Activated CD4-positive, alpha-beta T cell treated with anti-CD3 and anti-CD28 coated beads, Interleukin-2, amount 50 U/mL, for 16 hours (primary cell): ENCODE results near the gene LUC7L2.
"Not testable (repeated sequence)": the region's sequence is repeated elsewhere in the genome, so short reads cannot be mapped to it uniquely, and the experiment has no call there.

Experiments used
- DNase-seq: peaks from one replicate; pipeline ENCODE4 v3.0.0-alpha.2; 2020

The LUC7L2 gene

GRCh38 chr7:139397192-139397591 is 37.5 kb downstream of the LUC7L2 start:
- no peak for DNase-seq

DNA sequence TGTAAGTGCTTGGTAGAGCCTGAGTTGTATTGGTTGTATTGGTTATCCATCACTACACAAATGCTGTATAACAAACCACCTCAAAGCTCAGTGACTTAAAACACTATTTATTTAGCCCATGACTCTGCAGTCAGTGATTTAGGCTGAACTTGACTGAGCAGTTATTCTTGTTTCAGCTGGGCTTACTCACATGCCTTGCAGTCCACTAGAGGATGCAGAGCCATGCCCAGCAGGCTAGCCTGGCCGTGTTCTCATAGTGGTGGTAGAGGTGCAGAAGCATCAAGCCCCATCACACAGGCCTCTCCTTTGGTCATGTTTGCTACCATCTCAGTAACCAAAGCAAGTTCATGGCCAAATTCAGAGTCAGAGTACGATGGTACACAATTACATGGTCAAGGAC is 43.9 kb downstream of the LUC7L2 start:
- DNase-seq, result no peak

GRCh38 chr7:139407555-139407954 is 47.9 kb downstream of the LUC7L2 start:
- DNase-seq, result no peak

GRCh38 chr7:139414743-139415402 is 55.2 kb downstream of the LUC7L2 start:
- not testable (repeated sequence) for DNase-seq

DNA sequence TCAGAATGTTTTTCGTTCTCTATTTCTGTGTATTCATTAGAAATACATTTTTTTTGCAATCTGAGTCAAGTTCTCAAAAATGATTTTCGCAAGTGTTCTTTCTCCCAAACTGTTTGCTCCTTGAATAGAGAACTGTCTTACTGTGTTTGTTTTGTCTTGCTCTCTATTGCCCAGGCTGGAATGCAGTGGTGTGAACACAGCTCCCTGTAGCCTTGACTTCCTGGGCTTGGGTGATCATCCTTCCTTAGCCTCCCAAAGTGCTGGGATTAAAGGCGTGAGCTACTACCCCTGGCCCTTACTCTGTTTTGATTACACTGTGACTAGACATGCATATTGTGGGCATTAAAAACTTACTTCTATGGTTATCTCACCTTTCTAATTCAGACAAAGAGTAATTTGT is 56.7 kb downstream of the LUC7L2 start:
- no peak for DNase-seq

DNA sequence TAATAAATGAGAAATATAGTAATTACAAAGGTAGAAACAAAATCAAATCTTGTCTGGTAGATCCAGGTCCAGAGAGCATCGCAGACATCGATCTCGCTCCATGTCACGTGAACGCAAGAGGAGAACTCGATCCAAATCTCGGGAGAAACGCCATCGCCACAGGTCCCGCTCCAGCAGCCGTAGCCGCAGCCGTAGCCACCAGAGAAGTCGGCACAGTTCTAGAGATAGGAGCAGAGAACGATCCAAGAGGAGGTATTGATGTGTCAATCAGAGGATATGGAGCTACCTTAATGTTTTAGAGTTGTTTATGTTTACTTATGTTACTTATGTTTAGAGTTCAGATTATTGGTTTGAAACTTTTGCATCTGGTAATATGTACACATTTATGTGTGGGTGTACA is 57.8 kb downstream of the LUC7L2 start:
- no peak for DNase-seq

GRCh38 chr7:139421123-139421522 is 61.4 kb downstream of the LUC7L2 start:
- DNase-seq, result no peak

DNA sequence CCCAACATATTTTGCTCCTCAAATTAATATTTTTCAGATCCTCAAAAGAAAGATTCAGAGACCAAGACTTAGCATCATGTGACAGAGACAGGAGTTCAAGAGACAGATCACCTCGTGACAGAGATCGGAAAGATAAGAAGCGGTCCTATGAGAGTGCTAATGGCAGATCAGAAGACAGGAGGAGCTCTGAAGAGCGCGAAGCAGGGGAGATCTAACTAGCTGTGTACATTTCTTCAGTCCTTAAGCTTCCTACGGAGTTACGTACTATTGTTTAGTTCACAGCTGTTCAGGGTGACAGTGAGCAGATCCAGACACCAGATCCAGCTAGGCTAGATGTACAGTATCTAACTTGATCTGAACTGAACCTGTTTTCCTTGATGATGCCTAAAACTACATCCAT is 62.4 kb downstream of the LUC7L2 start:
- DNase-seq, result no peak

GRCh38 chr7:139423091-139423490 is 63.4 kb downstream of the LUC7L2 start:
- DNase-seq, result no peak

DNA sequence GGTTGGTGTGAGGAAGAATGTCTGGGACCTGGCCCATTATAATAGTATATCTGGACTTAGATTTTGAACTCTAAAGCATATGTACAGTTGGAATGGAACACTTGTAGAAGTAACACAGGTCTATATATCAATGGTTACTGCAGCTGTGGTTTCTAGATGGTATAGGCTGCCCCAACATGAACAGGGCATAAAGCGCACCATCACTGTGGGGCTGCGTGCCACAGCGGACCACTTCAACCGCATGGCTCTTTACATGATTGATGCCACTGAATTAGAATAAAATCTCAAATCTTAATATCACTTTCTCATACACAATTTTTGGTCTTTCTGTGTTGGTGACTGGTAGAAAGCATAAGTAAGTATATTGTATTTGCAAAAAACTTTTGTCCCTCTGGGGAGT is 64.3 kb downstream of the LUC7L2 start:
- no peak for DNase-seq

GRCh38 chr7:139425701-139426100 is 66.0 kb downstream of the LUC7L2 start:
- DNase-seq, result not testable (repeated sequence)

DNA sequence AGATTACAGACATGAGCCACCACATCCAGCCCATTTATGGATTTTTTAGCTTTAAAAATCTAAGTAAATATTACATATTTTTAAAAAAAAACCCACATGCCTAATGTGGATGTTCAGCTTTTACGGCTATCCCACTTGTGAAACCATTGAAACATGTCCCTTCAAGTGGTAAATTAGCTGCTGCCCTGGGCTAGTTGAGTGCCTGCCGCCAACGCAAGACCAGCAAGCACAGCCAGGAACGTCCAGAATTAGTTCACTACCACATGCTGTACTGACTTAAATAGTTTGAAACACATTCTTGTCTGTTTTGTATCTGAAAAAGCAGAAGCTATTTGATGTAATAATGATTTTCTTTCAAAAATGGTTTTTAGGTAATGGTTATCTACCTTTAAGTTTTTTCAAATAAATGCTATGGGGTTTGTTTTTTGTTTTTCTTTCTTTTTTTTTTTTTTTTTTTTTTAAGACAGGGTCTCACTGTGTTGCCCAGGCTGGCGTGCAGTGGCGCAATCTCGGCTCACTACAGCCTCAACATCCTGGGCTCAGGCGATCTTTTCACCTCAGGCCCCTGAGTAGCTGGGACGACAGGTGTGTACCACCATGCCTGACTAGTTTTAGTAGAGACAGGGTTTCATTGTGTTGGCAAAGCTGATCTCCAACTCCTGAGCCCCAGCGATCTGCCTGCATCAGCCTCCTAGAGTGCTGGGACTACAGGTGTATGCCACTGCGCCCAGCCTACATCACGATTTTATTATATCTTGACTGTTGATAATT is 66.7 kb downstream of the LUC7L2 start:
- no peak for DNase-seq

DNA sequence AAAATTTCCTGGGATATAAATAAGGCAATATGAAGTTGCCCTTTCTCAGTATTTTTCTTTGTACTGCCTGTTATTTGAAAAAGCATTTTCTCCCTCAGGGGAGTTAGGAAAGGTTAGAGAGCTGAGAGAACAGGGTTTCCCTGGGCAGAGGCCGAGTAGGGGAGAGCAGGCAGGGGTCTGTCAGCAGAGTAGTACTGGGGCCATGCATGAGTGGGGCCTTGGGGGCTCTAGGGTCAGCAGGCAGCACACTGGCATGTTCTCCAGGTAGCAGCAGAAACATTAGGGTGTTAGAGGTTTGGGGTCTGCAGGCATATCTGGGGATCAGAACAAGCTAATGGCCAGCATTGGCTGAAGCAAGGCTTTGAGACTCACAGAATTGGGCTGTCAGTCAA is 67.3 kb downstream of the LUC7L2 start:
- DNase-seq, result no peak

GRCh38 chr7:139427788-139428187 is 68.1 kb downstream of the LUC7L2 start:
- DNase-seq, result no peak

GRCh38 chr7:139429735-139430134 is 70.0 kb downstream of the LUC7L2 start:
- DNase-seq, result not testable (repeated sequence)

DNA sequence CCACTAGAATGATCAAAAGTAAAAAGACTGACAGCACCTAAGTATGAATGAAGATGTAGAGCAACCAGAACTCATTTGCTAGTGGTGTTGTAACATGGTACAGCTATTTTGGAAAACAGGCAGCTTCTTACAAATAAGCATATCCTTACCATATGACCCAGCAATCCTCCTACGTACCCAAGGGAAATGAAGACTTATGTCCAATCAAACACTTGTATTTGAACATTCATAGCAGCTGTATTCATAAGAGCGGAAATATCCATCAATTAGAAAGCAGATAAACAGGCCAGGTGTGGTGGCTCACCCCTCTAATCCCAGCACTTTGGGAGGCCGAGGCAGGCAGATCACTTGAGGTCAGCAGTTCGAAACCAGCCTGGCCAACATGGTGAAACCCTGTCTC is 70.7 kb downstream of the LUC7L2 start:
- DNase-seq, result no peak

- no peak for DNase-seq
Observed at GRCh38 chr7:139431010-139431409, 71.3 kb downstream of the LUC7L2 start.

- DNase-seq, result no peak
Observed at GRCh38 chr7:139431459-139431858, 71.8 kb downstream of the LUC7L2 start.

- DNase-seq, result no peak
Observed at GRCh38 chr7:139436806-139437205, 77.1 kb downstream of the LUC7L2 start.

DNA sequence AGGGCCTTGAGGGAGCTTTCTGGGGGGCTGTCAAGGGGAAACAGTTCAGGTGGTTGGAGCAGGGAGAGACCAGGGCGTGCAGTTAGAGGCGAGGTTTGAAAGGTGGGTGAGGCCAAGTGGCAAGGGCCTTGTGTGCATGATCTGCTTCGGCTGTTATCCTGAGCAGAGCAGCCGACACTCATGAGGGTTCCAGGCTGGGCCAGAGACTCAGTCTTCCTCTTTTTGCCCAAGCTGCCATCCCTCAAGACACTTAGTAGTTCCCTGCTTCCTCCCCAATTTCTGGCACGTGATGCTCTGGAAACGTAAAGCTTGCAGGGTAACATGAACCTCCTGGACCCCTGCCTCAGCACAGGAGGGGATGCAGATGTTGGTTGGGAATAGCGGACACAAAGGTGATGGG is 79.7 kb downstream of the LUC7L2 start:
- DNase-seq, result no peak

DNA sequence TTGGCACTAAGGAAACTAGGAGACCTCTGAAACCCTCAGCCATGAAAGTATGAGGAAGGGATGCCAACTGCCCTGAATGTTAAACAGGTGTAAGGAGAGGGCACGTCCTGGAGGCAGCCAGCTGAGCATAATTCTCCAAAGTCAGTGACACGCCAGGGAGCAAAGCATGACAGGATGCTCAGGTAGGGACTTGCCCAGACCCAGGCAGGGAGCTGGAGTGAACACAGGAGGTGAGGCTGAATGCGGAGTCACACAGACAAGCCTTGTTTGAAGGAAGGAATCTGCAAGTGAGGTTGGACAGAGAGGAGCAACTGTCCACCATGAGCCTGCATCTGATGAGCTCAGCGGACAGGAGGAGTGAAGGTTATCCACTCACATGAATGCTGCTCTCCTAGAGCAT is 82.3 kb downstream of the LUC7L2 start:
- no peak for DNase-seq

DNA sequence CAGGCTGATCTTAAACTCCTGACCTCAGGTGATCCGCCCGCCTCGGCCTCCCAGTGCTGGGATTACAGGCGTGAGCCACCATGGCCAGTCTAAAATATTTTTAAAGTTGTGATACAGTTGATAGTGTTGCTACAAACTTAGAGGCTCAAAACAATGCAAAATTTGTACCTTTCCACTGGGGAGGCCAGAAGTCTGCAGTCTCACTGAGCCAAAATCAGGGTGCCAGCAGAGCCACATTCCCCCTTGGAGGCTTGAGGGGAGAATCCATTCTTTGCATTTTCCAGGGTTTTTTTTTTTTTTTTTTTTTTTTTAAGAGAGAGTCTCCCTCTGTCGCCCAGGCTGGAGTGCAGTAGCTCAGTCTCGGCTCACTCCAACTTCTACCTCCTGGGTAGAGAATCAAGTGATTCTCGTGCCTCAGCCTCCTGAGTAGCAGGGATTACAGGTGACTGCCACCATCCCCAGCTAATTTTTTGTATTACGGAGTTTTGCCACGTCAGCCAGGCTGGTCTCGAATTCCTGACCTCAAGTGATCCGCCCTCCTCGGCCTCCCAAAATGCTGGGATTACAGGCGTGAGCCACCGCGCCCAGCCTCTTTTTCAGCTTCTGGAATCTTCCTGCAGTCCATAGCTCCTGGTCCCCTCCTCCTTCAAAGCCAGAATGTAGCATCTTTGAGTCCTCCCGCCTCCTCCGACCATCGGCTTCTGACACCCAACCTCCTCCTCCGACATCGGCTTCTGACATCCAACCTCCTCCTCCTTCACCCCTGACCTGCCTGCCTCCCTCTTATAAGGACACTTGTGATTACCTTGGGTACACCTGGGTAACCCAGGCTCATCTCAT is 86.6 kb downstream of the LUC7L2 start:
- no peak for DNase-seq

DNA sequence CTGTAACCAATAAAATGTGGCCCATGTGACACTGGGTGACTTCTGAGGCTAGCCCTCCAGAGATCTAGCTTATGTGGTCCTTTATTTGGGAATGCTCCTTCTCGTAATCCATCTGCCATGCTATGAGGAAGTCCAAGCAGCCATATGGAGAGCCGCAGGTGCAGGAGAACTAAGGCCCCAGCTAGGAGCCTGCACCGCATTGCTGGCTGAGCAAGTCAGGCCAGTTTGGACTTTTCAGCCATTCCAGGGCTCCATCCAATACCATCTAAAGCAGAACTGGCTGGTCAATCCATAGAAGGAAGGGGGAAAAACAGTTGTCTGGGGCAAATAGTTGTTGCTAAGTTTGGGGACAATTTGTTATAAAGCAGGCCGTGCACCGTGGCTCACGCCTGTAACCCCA is 91.2 kb downstream of the LUC7L2 start:
- DNase-seq, result no peak

GRCh38 chr7:139451638-139452037 is 91.9 kb downstream of the LUC7L2 start:
- no peak for DNase-seq
